Brain microvascular endothelial cell (primary cell): Measurements from ENCODE around the gene JAGN1.

Source experiments
- DNase-seq: peaks from one replicate; pipeline ENCODE4 v3.0.0-alpha.2; 2020
- H3K27ac ChIP-seq: fragments of 250-450 bp; sonication (Bioruptor Pico); 2 replicates; pipeline ENCODE4 v1.5.1; 2020; ENCODE audit warnings: mild to moderate bottlenecking, moderate library complexity
- H3K27me3 ChIP-seq: fragments of 250-450 bp; sonication (Bioruptor Pico); replicated peaks from 2 replicates; pipeline ENCODE4 v1.5.1; 2020; ENCODE audit warnings: mild to moderate bottlenecking
- H3K36me3 ChIP-seq: fragments of 250-450 bp; sonication (Bioruptor Pico); replicated peaks from 2 replicates; pipeline ENCODE4 v1.5.1; 2020; ENCODE audit warnings: mild to moderate bottlenecking
- H3K4me3 ChIP-seq: 2 replicates; pipeline ENCODE4 v1.5.1; 2011; ENCODE audit warnings: low read depth, mild to moderate bottlenecking, control low read depth, low read length, moderate library complexity
- CTCF ChIP-seq: IDR thresholded peaks from 2 replicates; pipeline ENCODE4 v1.5.1; 2011; ENCODE audit warnings: low read depth, mild to moderate bottlenecking, moderate library complexity, low read length, control low read depth, inconsistent platforms; ENCODE audit errors: missing control alignments
- in situ Hi-C: cut with HindIII; loops from 2 replicates; pipeline ENCODE4 v1.10.0; 2017; ENCODE audit warnings: low sequenced_read_pairs, low pct_ligation_motif_present

The JAGN1 gene

GRCh38 chr3:9884555-9885165, 5.8 kb upstream of the JAGN1 start:
- Histone ChIP-seq H3K27ac (peak overlapping the region; percentile 82), H3K4me3 (no peak overlapping the region), H3K27me3 (no peaks in the 10 kb centered on the region), H3K36me3 (no peaks in the 10 kb centered on the region)
- DNase-seq: peak; percentile 92
- in situ Hi-C loops: no loop called here
- no peak for TF ChIP-seq CTCF

- DNase-seq: no peak
- TF ChIP-seq CTCF: no peak
- in situ Hi-C loops: no loop called here
- Histone ChIP-seq H3K27ac (no peak overlapping the region), H3K36me3 (peaks cover 2% of the 10 kb centered on the region), H3K4me3 (no peak overlapping the region), H3K27me3 (no peaks in the 10 kb centered on the region)
Measured at GRCh38 chr3:9886328-9886727, 4.1 kb upstream of the JAGN1 start.

GRCh38 chr3:9887480-9887879, 2.9 kb upstream of the JAGN1 start:
- Histone ChIP-seq H3K27ac (no peak overlapping the region), H3K36me3 (peaks cover 2% of the 10 kb centered on the region), H3K4me3 (no peak overlapping the region), H3K27me3 (no peaks in the 10 kb centered on the region)
- DNase-seq: no peak
- in situ Hi-C loops: no loop called here
- TF ChIP-seq CTCF: no peak

GRCh38 chr3:9888540-9888939, 1.9 kb upstream of the JAGN1 start:
- no peak overlapping the region for H3K4me3 ChIP-seq
- H3K36me3 ChIP-seq: peaks cover 10% of the 10 kb centered on the region
- no peaks in the 10 kb centered on the region for H3K27me3 ChIP-seq
- DNase-seq: no peak
- in situ Hi-C loops: no loop called here
- TF ChIP-seq CTCF: no peak
- H3K27ac ChIP-seq: no peak overlapping the region

DNA sequence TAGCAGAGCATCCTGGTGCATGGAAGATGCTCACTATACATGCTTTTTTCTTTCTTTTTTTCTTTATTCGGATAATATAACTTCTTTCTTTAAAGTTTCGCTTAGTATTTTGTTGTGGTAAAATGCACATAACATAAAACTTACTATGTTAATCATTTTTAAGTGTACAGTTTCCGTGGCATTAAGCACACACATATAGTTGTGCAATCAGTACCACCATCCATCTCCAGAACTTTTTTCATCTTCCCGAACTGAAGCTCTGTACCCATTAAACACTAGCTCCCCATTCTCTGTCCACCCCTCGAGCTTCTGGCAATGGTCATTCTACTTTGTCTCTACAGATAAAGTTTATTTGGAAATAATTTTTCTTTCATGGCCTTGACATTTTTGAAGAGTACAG, 1.0 kb upstream of the JAGN1 start:
- Histone ChIP-seq H3K27me3 (no peaks in the 10 kb centered on the region), H3K4me3 (no peak overlapping the region), H3K36me3 (peaks cover 13% of the 10 kb centered on the region), H3K27ac (no peak overlapping the region)
- in situ Hi-C loops: no loop called here
- no peak for TF ChIP-seq CTCF
- no peak for DNase-seq

DNA sequence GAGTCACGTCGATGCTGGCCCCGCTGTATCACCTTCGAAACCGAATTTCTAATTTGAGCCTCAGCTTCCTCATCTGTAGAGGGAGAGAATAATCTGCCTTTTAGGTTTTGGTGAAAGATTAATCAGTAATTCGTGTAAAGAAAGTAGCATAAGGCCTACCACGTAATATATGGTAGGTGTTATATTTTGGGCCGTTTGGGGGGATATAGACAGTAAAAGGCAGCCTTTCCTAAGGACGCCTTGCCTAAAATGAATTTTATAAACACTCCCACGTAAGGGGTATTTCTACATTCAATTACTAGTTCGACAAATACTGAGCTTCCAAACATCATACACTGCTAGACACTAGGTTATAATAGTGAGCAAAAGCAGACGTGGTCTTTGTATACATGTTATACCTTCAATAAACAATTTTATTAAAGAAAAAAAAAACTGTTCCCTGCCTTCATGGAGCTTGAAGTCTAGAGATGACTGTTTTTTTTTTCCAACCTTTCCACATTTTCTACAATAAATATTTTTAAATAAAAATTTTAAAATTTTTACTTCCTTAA, 737 bp downstream of the JAGN1 start:
- no peak for TF ChIP-seq CTCF
- peaks cover 13% of the 10 kb centered on the region for H3K36me3 ChIP-seq
- H3K27me3 ChIP-seq: no peaks in the 10 kb centered on the region
- H3K4me3 ChIP-seq: peak overlapping the region; percentile 97
- in situ Hi-C loops: no loop called here
- DNase-seq: no peak
- peak overlapping the region; percentile 99 for H3K27ac ChIP-seq
